Liver (tissue), 9 donors: ENCODE measurements around the gene ADAMTS20. TPM values are rescaled to one million over a fixed set of nuclear protein-coding genes. Genes with fewer than 3 reads are reported as not detected.

Source experiments
- DNase-seq: peaks from one replicate; pipeline ENCODE4 v3.0.0-alpha.2; 2017; ENCODE audit warnings: low spot score
- H3K27ac ChIP-seq, 2 donors: one replicate each; pipeline ENCODE4 v1.7.0; 2013; ENCODE audit warnings: inconsistent platforms in 2 of 2, low read length in 2 of 2, control low read depth in 1 of 2, low read depth in 1 of 2, mild to moderate bottlenecking in 1 of 2
- H3K27me3 ChIP-seq, 4 donors: one replicate each; pipeline versions ENCODE4 v1.6.1 to v1.7.0; 2013; ENCODE audit warnings: low read length in 3 of 4, inconsistent platforms in 1 of 4, mild to moderate bottlenecking in 1 of 4, moderate library complexity in 1 of 4; ENCODE audit not compliant: control insufficient read depth in 4 of 4, insufficient read depth in 4 of 4
- H3K36me3 ChIP-seq, 4 donors: one replicate each; pipeline versions ENCODE4 v1.6.1 to v1.7.0; 2013; ENCODE audit warnings: low read length in 3 of 4, mild to moderate bottlenecking in 3 of 4, low read depth in 1 of 4, moderate library complexity in 1 of 4; ENCODE audit not compliant: control insufficient read depth in 4 of 4, insufficient read depth in 3 of 4
- H3K4me1 ChIP-seq, 4 donors: one replicate each; pipeline versions ENCODE4 v1.6.1 to v1.7.0; 2013; ENCODE audit warnings: low read length in 3 of 4, mild to moderate bottlenecking in 3 of 4, moderate library complexity in 1 of 4; ENCODE audit not compliant: control insufficient read depth in 4 of 4, insufficient read depth in 4 of 4
- H3K4me3 ChIP-seq, 3 donors: one replicate each; pipeline versions ENCODE4 v1.6.1 to v1.7.0; 2013; ENCODE audit warnings: low read length in 3 of 3, control low read depth in 1 of 3, low read depth in 1 of 3, mild to moderate bottlenecking in 1 of 3
- H3K9ac ChIP-seq, 2 donors: one replicate each; pipeline ENCODE4 v1.7.0; 2013; ENCODE audit warnings: low read length in 2 of 2, mild to moderate bottlenecking in 2 of 2, moderate library complexity in 2 of 2, control low read depth in 1 of 2, low read depth in 1 of 2
- H3K9me3 ChIP-seq, 4 donors: one replicate each; pipeline versions ENCODE4 v1.6.1 to v1.7.0; 2013; ENCODE audit warnings: low read length in 3 of 4; ENCODE audit not compliant: control insufficient read depth in 4 of 4
- ATF3 ChIP-seq: IDR thresholded peaks from 2 replicates; pipeline ENCODE4 v1.6.1; 2016; ENCODE audit warnings: antibody characterized with exemption
- CTCF ChIP-seq: fragments of 150-350 bp; IDR thresholded peaks from 2 replicates; pipeline ENCODE4 v1.5.1; 2017; ENCODE audit warnings: improper control_type of control experiment, low read depth, low read length; ENCODE audit not compliant: missing input control
- FOXA1 ChIP-seq: IDR thresholded peaks from 2 replicates; pipeline ENCODE4 v1.6.1; 2016; ENCODE audit warnings: antibody characterized with exemption
- FOXA2 ChIP-seq: IDR thresholded peaks from 2 replicates; pipeline ENCODE4 v1.6.1; 2016; ENCODE audit warnings: antibody characterized with exemption
- GABPA ChIP-seq, 2 donors: IDR thresholded peaks in 1 of 2; conservative IDR thresholded peaks in 1 of 2; 2 replicates each; pipeline ENCODE4 v1.6.1; 2016; ENCODE audit warnings: antibody characterized with exemption in 2 of 2, mild to moderate bottlenecking in 1 of 2, moderate library complexity in 1 of 2
- HNF4A ChIP-seq, 2 donors: conservative IDR thresholded peaks; 2 replicates each; pipeline ENCODE4 v1.6.1; 2016; ENCODE audit warnings: antibody characterized with exemption in 2 of 2, mild to moderate bottlenecking in 2 of 2
- HNF4G ChIP-seq: IDR thresholded peaks from 2 replicates; pipeline ENCODE4 v1.6.1; 2016; ENCODE audit warnings: antibody characterized with exemption
- JUND ChIP-seq, 2 donors: IDR thresholded peaks; 2 replicates each; pipeline ENCODE4 v1.6.1; 2016; ENCODE audit warnings: antibody characterized with exemption in 2 of 2
- MAX ChIP-seq: IDR thresholded peaks from 2 replicates; pipeline ENCODE4 v1.6.1; 2016; ENCODE audit warnings: antibody characterized with exemption
- NR2F2 ChIP-seq: IDR thresholded peaks from 2 replicates; pipeline ENCODE4 v1.6.1; 2016; ENCODE audit warnings: antibody characterized with exemption
- RAD21 ChIP-seq, 2 donors: IDR thresholded peaks; 2 replicates each; pipeline ENCODE4 v1.6.1; 2016; ENCODE audit warnings: antibody characterized with exemption in 2 of 2, mild to moderate bottlenecking in 2 of 2
- REST ChIP-seq: IDR thresholded peaks from 2 replicates; pipeline ENCODE4 v1.6.1; 2016; ENCODE audit warnings: antibody characterized with exemption, mild to moderate bottlenecking
- SP1 ChIP-seq: IDR thresholded peaks from 2 replicates; pipeline ENCODE4 v1.6.1; 2018; ENCODE audit warnings: antibody characterized with exemption, mild to moderate bottlenecking
- TAF1 ChIP-seq: conservative IDR thresholded peaks from 2 replicates; pipeline ENCODE4 v1.6.1; 2016; ENCODE audit warnings: antibody characterized with exemption, mild to moderate bottlenecking
- YY1 ChIP-seq: IDR thresholded peaks from 2 replicates; pipeline ENCODE4 v1.6.1; 2016; ENCODE audit warnings: antibody characterized with exemption, mild to moderate bottlenecking
- ZBTB33 ChIP-seq: IDR thresholded peaks from 2 replicates; pipeline ENCODE4 v1.6.1; 2016; ENCODE audit warnings: antibody characterized with exemption
- WGBS: extraction: QIAGEN DNeasy Blood & Tissue Kit; methylation state at CpG from one replicate; pipeline ENCODE4 v1.1.7; 2013; 5-methylcytosine and 5-hydroxymethylcytosine counted together
- polyA plus RNA-seq, 2 donors: library from polyadenylated mRNA; stranded (reverse) in 1 of 2; unstranded in 1 of 2; fragments of 200-250 nt in 1 of 2; fragments of >200 nt in 1 of 2; fragmentation: Nextera tagmentation in 1 of 2; extraction: Ambion mirVana in 1 of 2; gene quantifications; one replicate each; pipeline versions ENCODE4 v1.2.1 to v1.2.3, GENCODE V29; 2013 to 2015
- total RNA-seq, 2 donors: library from RNA; depleted of rRNA; stranded (reverse); fragments of >200 nt; gene quantifications; one replicate each; pipeline ENCODE4 v1.2.3, GENCODE V29; 2014
- donor health status: healthy.
- donor health status: healthy.
- donor health status: healthy.
- donor health status: healthy.
- donor health status: healthy.

Gene ADAMTS20
- total and polyA plus RNA-seq, 4 donors = 0.05 TPM; not detected in 3

- Histone ChIP-seq H3K36me3 (no peaks in the 10 kb centered on the region), H3K4me1 (peaks cover 0 to under 1% (median 0%) of the 10 kb centered on the region in 4 donors), H3K27ac (no peak overlapping the region), H3K9ac (no peak overlapping the region), H3K4me3 (no peak overlapping the region), H3K9me3 (no peaks in the 10 kb centered on the region), H3K27me3 (no peaks in the 10 kb centered on the region)
- TF ChIP-seq CTCF (no peak), RAD21 (IDR thresholded peaks at IDR 0.05) (no peak), ZBTB33 (no peak), HNF4G (no peak), NR2F2 (no peak), JUND (IDR thresholded peaks at IDR 0.05) (no peak), YY1 (no peak), FOXA2 (no peak), GABPA (IDR thresholded peaks at IDR 0.05 in 1 of 2, conservative IDR thresholded peaks at IDR 0.05 in 1 of 2) (no peak), REST (no peak), TAF1 (no peak), HNF4A (conservative IDR thresholded peaks at IDR 0.05) (no peak), MAX (no peak), SP1 (no peak), ATF3 (no peak)
- 81% methylated on average over 2 of the region's 2 CpGs for WGBS
- no peak for DNase-seq
Measured at GRCh38 chr12:43333644-43334043, 218.4 kb downstream of the ADAMTS20 start.

- no peaks in the 10 kb centered on the region for H3K4me1 ChIP-seq
- H3K27me3 ChIP-seq = no peaks in the 10 kb centered on the region
- H3K4me3 ChIP-seq = no peak overlapping the region
- 55% methylated on average over 2 of the region's 2 CpGs for WGBS
- TF ChIP-seq RAD21 (IDR thresholded peaks at IDR 0.05) (no peak), TAF1 (no peak), NR2F2 (no peak), FOXA1 (no peak), HNF4G (no peak)
- DNase-seq = no peak
- H3K27ac ChIP-seq = no peak overlapping the region
- no peak overlapping the region for H3K9ac ChIP-seq
- H3K36me3 ChIP-seq = no peaks in the 10 kb centered on the region
- no peaks in the 10 kb centered on the region for H3K9me3 ChIP-seq
Measured at GRCh38 chr12:43332977-43333640, 218.9 kb downstream of the ADAMTS20 start.
